Brain pericyte (primary cell): Measurements from ENCODE around the gene TARBP1.

Experiments
- DNase-seq: peaks from one replicate; pipeline ENCODE4 v3.0.0-alpha.2; 2012; ENCODE audit warnings: low read depth, low spot score

TARBP1 gene

GRCh38 chr1:234484991-234485739 lies 6.2 kb upstream of the TARBP1 start:
- no peak for DNase-seq

- no peak for DNase-seq
Measured at GRCh38 chr1:234484218-234484617, 5.2 kb upstream of the TARBP1 start.

- DNase-seq: no peak
Measured at GRCh38 chr1:234481771-234482170, 2.8 kb upstream of the TARBP1 start.

GRCh38 chr1:234479866-234480265 lies 887 bp upstream of the TARBP1 start:
- DNase-seq: no peak

GRCh38 chr1:234479310-234479559 lies 256 bp upstream of the TARBP1 start:
- DNase-seq: no peak

- DNase-seq: no peak
Measured at GRCh38 chr1:234478152-234478480, 863 bp downstream of the TARBP1 start.

- no peak for DNase-seq
Measured at GRCh38 chr1:234477386-234478151, 1.4 kb downstream of the TARBP1 start.

- DNase-seq: no peak
Measured at GRCh38 chr1:234476172-234476571, 2.8 kb downstream of the TARBP1 start.

- no peak for DNase-seq
Measured at GRCh38 chr1:234475167-234475793, 3.7 kb downstream of the TARBP1 start.

GRCh38 chr1:234474375-234474774 lies 4.6 kb downstream of the TARBP1 start:
- DNase-seq: no peak

- no peak for DNase-seq
Measured at GRCh38 chr1:234473118-234473517, 5.9 kb downstream of the TARBP1 start.

GRCh38 chr1:234469376-234469775 lies 9.6 kb downstream of the TARBP1 start:
- DNase-seq: no peak

- no peak for DNase-seq
Measured at GRCh38 chr1:234468580-234468979, 10.4 kb downstream of the TARBP1 start.

- DNase-seq: no peak
Measured at GRCh38 chr1:234467821-234468220, 11.2 kb downstream of the TARBP1 start.

- DNase-seq: no peak
Measured at GRCh38 chr1:234466945-234467344, 12.0 kb downstream of the TARBP1 start.

GRCh38 chr1:234463749-234464148 lies 15.2 kb downstream of the TARBP1 start:
- DNase-seq: no peak

- no peak for DNase-seq
Measured at GRCh38 chr1:234460652-234461051, 18.3 kb downstream of the TARBP1 start.

GRCh38 chr1:234458352-234459017 lies 20.5 kb downstream of the TARBP1 start:
- DNase-seq: no peak

GRCh38 chr1:234454926-234455325 lies 24.1 kb downstream of the TARBP1 start:
- no peak for DNase-seq

GRCh38 chr1:234452406-234452965 lies 26.5 kb downstream of the TARBP1 start:
- no peak for DNase-seq

- DNase-seq: no peak
Measured at GRCh38 chr1:234440348-234440747, 38.6 kb downstream of the TARBP1 start.

GRCh38 chr1:234438579-234438978 lies 40.4 kb downstream of the TARBP1 start:
- DNase-seq: no peak
